Measurements from ENCODE around the gene SLC33A1. TPM values are rescaled to one million over a fixed set of nuclear protein-coding genes. Genes with fewer than 3 reads are reported as not detected.

Gene SLC33A1
- total and polyA plus RNA-seq, 4 donors, result 13.8 to 75.2 (median 27.0) TPM

GRCh38 chr3:155805802-155806618, 48.2 kb downstream of the SLC33A1 start, which contains the start of gene C3orf33:
TSS of gene C3orf33 (minus strand) at chr3:155806278. CDS start at chr3:155806252, 26 bp downstream.
- Histone ChIP-seq H3K9ac (ENCODE audit: low read depth in 1 of 2, low read length in 2 of 2) (peak within 1 kb of the TSS; percentile 39 to 74), H3K27ac (ENCODE audit: low read depth in 1 of 2, low read length in 2 of 2) (peak within 1 kb of the TSS; percentile 54 to 73), H3K4me1 (ENCODE audit: control insufficient read depth in 4 of 4, insufficient read depth in 4 of 4, low read length in 3 of 4) (peaks cover 0 to 5% (median 4%) of the 10 kb centered on the region in 4 donors), H3K9me3 (ENCODE audit: control insufficient read depth in 4 of 4, low read length in 3 of 4) (no peaks in the 10 kb centered on the region), H3K27me3 (ENCODE audit: control insufficient read depth in 4 of 4, insufficient read depth in 4 of 4, low read length in 3 of 4) (no peaks in the 10 kb centered on the region), H3K4me3 (ENCODE audit: low read depth in 1 of 3, low read length in 3 of 3) (peak within 1 kb of the TSS; percentile 14 to 90 (median 76)), H3K36me3 (ENCODE audit: control insufficient read depth in 4 of 4, insufficient read depth in 3 of 4, low read depth in 1 of 4, low read length in 3 of 4) (no peaks in the 10 kb centered on the region)
- WGBS, result under 1% methylated on average over 61 of the region's 61 CpGs
- TF ChIP-seq GABPA (IDR thresholded peaks at IDR 0.05 in 1 of 2, conservative IDR thresholded peaks at IDR 0.05 in 1 of 2) (no peak), CTCF (IDR thresholded peaks at IDR 0.05; ENCODE audit: low read depth, low read length, missing input control) (peak; percentile 62), YY1 (IDR thresholded peaks at IDR 0.05) (peak; percentile 93), RAD21 (IDR thresholded peaks at IDR 0.05) (peak; percentile 70 to 78)
- peak; percentile 82 for DNase-seq (ENCODE audit: low spot score)

- no peaks in the 10 kb centered on the region for H3K36me3 ChIP-seq (ENCODE audit: control insufficient read depth in 4 of 4, insufficient read depth in 3 of 4, low read depth in 1 of 4, low read length in 3 of 4)
- H3K9ac ChIP-seq (ENCODE audit: low read depth in 1 of 2, low read length in 2 of 2), result peak overlapping the region in 1 of 2 donors; percentile 39
- peaks cover 0 to 5% (median 4%) of the 10 kb centered on the region in 4 donors for H3K4me1 ChIP-seq (ENCODE audit: control insufficient read depth in 4 of 4, insufficient read depth in 4 of 4, low read length in 3 of 4)
- H3K27me3 ChIP-seq (ENCODE audit: control insufficient read depth in 4 of 4, insufficient read depth in 4 of 4, low read length in 3 of 4), result no peaks in the 10 kb centered on the region
- peak overlapping the region in 1 of 2 donors; percentile 73 for H3K27ac ChIP-seq (ENCODE audit: low read depth in 1 of 2, low read length in 2 of 2)
- DNase-seq (ENCODE audit: low spot score), result no peak
- 38% methylated on average over 15 of the region's 15 CpGs for WGBS
- H3K4me3 ChIP-seq (ENCODE audit: low read depth in 1 of 3, low read length in 3 of 3), result peak overlapping the region; percentile 14 to 90 (median 76)
- no peaks in the 10 kb centered on the region for H3K9me3 ChIP-seq (ENCODE audit: control insufficient read depth in 4 of 4, low read length in 3 of 4)
- TF ChIP-seq TAF1 (conservative IDR thresholded peaks at IDR 0.05) (no peak), ZBTB33 (IDR thresholded peaks at IDR 0.05) (no peak), EGR1 (IDR thresholded peaks at IDR 0.05; ENCODE audit: low read depth in 2 of 2) (no peak), SP1 (IDR thresholded peaks at IDR 0.05) (no peak), GABPA (IDR thresholded peaks at IDR 0.05 in 1 of 2, conservative IDR thresholded peaks at IDR 0.05 in 1 of 2) (no peak), HNF4A (conservative IDR thresholded peaks at IDR 0.05) (no peak), NR2F2 (IDR thresholded peaks at IDR 0.05) (no peak), YY1 (IDR thresholded peaks at IDR 0.05) (no peak), FOXA1 (IDR thresholded peaks at IDR 0.05) (no peak), HNF4G (IDR thresholded peaks at IDR 0.05) (no peak), REST (IDR thresholded peaks at IDR 0.05) (no peak), ATF3 (IDR thresholded peaks at IDR 0.05) (no peak), FOXA2 (IDR thresholded peaks at IDR 0.05) (no peak), RXRA (IDR thresholded peaks at IDR 0.05) (no peak), RAD21 (IDR thresholded peaks at IDR 0.05) (no peak), CTCF (IDR thresholded peaks at IDR 0.05; ENCODE audit: low read depth, low read length, missing input control) (no peak), MAX (IDR thresholded peaks at IDR 0.05) (no peak), JUND (IDR thresholded peaks at IDR 0.05) (no peak)
Measured at GRCh38 chr3:155805204-155805801, 48.9 kb downstream of the SLC33A1 start.
